HepG2 (cell line): ENCODE results near the gene RSRC2. TPM values are rescaled to one million over a fixed set of nuclear protein-coding genes. Genes with fewer than 3 reads are reported as not detected.
A peak's percentile ranks its signal among the peaks of the same experiment; 100 is the strongest.

Source experiments
- AHR ChIP-seq: IDR thresholded peaks from 2 replicates; pipeline ENCODE4 v1.6.1; 2018; ENCODE audit warnings: missing genetic modification reagents, missing compliant biosample characterization
- ELF4 ChIP-seq: sonication (generic); formaldehyde crosslinking; IDR thresholded peaks from 2 replicates; pipeline ENCODE4 v1.5.0; 2020; ENCODE audit warnings: missing genetic modification reagents, mild to moderate bottlenecking, moderate library complexity, borderline replicate concordance
- PHF21A ChIP-seq: sonication (generic); formaldehyde crosslinking; IDR thresholded peaks from 2 replicates; pipeline ENCODE4 v1.5.0; 2020; ENCODE audit warnings: mild to moderate bottlenecking, missing genetic modification reagents
- SAP130 ChIP-seq: IDR thresholded peaks from 2 replicates; pipeline ENCODE4 v1.6.1; 2016; ENCODE audit warnings: low read depth
- TBX2 ChIP-seq: sonication (generic); formaldehyde crosslinking; IDR thresholded peaks from 2 replicates; pipeline ENCODE4 v1.5.0; 2020; ENCODE audit warnings: missing genetic modification reagents, mild to moderate bottlenecking, borderline replicate concordance
- TCF12 ChIP-seq, 2 experiments: fragments of 450-650 bp in 1 of 2; sonication (generic) in 1 of 2; formaldehyde crosslinking in 1 of 2; IDR thresholded peaks; 2 replicates each; pipeline versions ENCODE4 v1.6.1 to v1.8.0; 2017 to 2022; ENCODE audit warnings: antibody characterized with exemption in 1 of 2, mild to moderate bottlenecking in 1 of 2, missing genetic modification reagents in 1 of 2, moderate library complexity in 1 of 2
- YEATS2 ChIP-seq: sonication (generic); formaldehyde crosslinking; IDR thresholded peaks from 2 replicates; pipeline ENCODE4 v1.4.0; 2020; ENCODE audit warnings: missing genetic modification reagents, borderline replicate concordance
- ZZZ3 ChIP-seq: sonication (generic); formaldehyde crosslinking; IDR thresholded peaks from 2 replicates; pipeline ENCODE4 v1.4.0; 2020; ENCODE audit warnings: missing genetic modification reagents, mild to moderate bottlenecking, borderline replicate concordance
- polyA plus RNA-seq, 8 experiments: library from polyadenylated mRNA; depleted of rRNA in 3 of 8; stranded (reverse) in 7 of 8; unstranded in 1 of 8; fragments of >200 nt; fragmentation: Illumina TruSeq in 4 of 8; extraction: Trizol in 4 of 8; gene quantifications; 2 replicates each; pipeline versions ENCODE4 v1.2.1 to v1.2.3, GENCODE V29; 2011 to 2016; ENCODE audit warnings: low read depth in 4 of 8, missing spikeins in 1 of 8, mixed read lengths in 1 of 8; ENCODE audit not compliant: insufficient read depth in 1 of 8
- total RNA-seq, 5 experiments: library from RNA; depleted of rRNA; stranded (reverse); fragments of >200 nt; fragmentation: Illumina TruSeq; extraction: Trizol; gene quantifications; 2 replicates each; pipeline ENCODE4 v1.2.3, GENCODE V29; 2016; ENCODE audit warnings: low read depth in 1 of 5
- TF ChIP-seq, protein P1 (sequence below): sonication (generic); formaldehyde crosslinking; IDR thresholded peaks from 2 replicates; pipeline ENCODE4 v1.9.0; 2021; ENCODE audit warnings: missing genetic modification reagents, mild to moderate bottlenecking, borderline replicate concordance
- TF ChIP-seq, protein P2 (sequence below), 2 experiments: sonication (generic) in 1 of 2; formaldehyde crosslinking in 1 of 2; IDR thresholded peaks; 2 replicates each; pipeline versions ENCODE4 v1.5.1 to v1.6.1; 2011 to 2020; ENCODE audit warnings: borderline replicate concordance in 1 of 2, low read depth in 1 of 2, low read length in 1 of 2, mild to moderate bottlenecking in 1 of 2, missing genetic modification reagents in 1 of 2, moderate library complexity in 1 of 2
- TF ChIP-seq, protein P3 (sequence below): sonication (generic); formaldehyde crosslinking; IDR thresholded peaks from 2 replicates; pipeline ENCODE4 v1.4.0; 2020; ENCODE audit warnings: missing genetic modification reagents
- TF ChIP-seq, protein P4 (sequence below): sonication (generic); formaldehyde crosslinking; IDR thresholded peaks from 2 replicates; pipeline ENCODE4 v1.5.1; 2020; ENCODE audit warnings: mild to moderate bottlenecking, missing genetic modification reagents, borderline replicate concordance
- TF ChIP-seq, protein P5 (sequence below): sonication (generic); formaldehyde crosslinking; IDR thresholded peaks from 2 replicates; pipeline ENCODE4 v1.5.0; 2020; ENCODE audit warnings: mild to moderate bottlenecking, missing genetic modification reagents, borderline replicate concordance
- TF ChIP-seq, protein P6 (sequence below): sonication (generic); formaldehyde crosslinking; IDR thresholded peaks from 2 replicates; pipeline ENCODE4 v1.4.0; 2020; ENCODE audit warnings: low read depth, missing genetic modification reagents

The RSRC2 gene
- total and polyA plus RNA-seq, 2 of the 13 experiments (the other 11 are each of a cell fraction or from before 2014, with no cell fraction given): 31.4 to 77.8 TPM

DNA sequence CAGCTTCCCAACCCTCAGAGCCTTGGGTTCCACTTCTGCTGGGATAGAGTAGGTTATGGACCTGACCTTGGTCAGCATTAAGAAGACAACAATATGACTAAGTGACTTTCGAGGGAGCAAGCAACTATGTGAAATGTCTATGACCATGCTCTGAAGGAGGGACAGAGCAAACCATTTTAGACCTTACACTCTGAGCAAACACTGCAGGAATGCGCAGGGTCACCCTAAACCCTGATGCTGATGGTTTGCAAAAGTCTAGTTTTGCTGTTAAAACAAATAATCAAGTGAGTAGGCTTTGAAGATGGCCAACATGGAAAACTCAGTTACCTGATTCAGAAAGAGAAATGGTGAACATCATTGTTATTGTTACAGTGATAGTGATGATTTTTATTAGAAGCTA is 34.7 kb downstream of the RSRC2 start (continued):
- TF ChIP-seq, protein P1, sequence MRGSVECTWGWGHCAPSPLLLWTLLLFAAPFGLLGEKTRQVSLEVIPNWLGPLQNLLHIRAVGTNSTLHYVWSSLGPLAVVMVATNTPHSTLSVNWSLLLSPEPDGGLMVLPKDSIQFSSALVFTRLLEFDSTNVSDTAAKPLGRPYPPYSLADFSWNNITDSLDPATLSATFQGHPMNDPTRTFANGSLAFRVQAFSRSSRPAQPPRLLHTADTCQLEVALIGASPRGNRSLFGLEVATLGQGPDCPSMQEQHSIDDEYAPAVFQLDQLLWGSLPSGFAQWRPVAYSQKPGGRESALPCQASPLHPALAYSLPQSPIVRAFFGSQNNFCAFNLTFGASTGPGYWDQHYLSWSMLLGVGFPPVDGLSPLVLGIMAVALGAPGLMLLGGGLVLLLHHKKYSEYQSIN: no peak
- TF ChIP-seq, protein P2, sequence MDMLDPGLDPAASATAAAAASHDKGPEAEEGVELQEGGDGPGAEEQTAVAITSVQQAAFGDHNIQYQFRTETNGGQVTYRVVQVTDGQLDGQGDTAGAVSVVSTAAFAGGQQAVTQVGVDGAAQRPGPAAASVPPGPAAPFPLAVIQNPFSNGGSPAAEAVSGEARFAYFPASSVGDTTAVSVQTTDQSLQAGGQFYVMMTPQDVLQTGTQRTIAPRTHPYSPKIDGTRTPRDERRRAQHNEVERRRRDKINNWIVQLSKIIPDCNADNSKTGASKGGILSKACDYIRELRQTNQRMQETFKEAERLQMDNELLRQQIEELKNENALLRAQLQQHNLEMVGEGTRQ (IDR thresholded peaks at IDR 0.05; ENCODE audit: low read depth, low read length): no peak
- TF ChIP-seq, protein P2 (CRISPR knock-in tag; IDR thresholded peaks at IDR 0.05; ENCODE audit: borderline replicate concordance): no peak
- TF ChIP-seq SAP130 (CRISPR knock-in tag): peak; percentile 66; the same call in 1 of the 2 replicates
- TF ChIP-seq, protein P3, sequence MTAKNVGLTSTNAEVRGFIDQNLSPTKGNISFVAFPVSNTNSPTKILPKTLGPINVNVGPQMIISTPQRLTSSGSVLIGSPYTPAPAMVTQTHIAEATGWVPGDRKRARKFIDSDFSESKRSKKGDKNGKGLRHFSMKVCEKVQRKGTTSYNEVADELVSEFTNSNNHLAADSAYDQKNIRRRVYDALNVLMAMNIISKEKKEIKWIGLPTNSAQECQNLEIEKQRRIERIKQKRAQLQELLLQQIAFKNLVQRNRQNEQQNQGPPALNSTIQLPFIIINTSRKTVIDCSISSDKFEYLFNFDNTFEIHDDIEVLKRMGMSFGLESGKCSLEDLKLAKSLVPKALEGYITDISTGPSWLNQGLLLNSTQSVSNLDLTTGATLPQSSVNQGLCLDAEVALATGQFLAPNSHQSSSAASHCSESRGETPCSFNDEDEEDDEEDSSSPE (CRISPR knock-in tag): no peak
- TF ChIP-seq, protein P4, sequence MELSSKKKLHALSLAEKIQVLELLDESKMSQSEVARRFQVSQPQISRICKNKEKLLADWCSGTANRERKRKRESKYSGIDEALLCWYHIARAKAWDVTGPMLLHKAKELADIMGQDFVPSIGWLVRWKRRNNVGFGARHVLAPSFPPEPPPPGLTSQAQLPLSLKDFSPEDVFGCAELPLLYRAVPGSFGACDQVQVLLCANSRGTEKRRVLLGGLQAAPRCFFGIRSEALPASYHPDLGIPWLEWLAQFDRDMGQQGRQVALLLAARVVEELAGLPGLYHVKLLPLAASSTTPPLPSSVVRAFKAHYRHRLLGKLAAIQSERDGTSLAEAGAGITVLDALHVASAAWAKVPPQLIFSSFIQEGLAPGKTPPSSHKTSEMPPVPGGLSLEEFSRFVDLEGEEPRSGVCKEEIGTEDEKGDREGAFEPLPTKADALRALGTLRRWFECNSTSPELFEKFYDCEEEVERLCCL (CRISPR knock-in tag): no peak
- TF ChIP-seq ELF4 (CRISPR knock-in tag): no peak
- TF ChIP-seq AHR (CRISPR knock-in tag): no peak
- no peak for TF ChIP-seq TBX2 (CRISPR knock-in tag)
- TF ChIP-seq, protein P5, sequence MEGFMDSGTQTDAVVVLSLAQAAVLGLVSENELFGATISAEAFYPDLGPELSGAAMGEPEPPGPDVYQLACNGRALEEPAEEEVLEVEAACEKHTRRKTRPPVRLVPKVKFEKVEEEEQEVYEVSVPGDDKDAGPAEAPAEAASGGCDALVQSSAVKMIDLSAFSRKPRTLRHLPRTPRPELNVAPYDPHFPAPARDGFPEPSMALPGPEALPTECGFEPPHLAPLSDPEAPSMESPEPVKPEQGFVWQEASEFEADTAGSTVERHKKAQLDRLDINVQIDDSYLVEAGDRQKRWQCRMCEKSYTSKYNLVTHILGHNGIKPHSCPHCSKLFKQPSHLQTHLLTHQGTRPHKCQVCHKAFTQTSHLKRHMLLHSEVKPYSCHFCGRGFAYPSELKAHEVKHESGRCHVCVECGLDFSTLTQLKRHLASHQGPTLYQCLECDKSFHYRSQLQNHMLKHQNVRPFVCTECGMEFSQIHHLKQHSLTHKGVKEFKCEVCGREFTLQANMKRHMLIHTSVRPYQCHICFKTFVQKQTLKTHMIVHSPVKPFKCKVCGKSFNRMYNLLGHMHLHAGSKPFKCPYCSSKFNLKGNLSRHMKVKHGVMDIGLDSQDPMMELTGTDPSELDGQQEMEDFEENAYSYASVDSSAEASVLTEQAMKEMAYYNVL: no peak; the same call in 1 of the 2 replicates
- no peak for TF ChIP-seq PHF21A
- TF ChIP-seq ZZZ3 (CRISPR knock-in tag): no peak
- no peak for TF ChIP-seq YEATS2
- TF ChIP-seq TCF12 (IDR thresholded peaks at IDR 0.05): no peak
- no peak for TF ChIP-seq TCF12 (CRISPR knock-in tag; IDR thresholded peaks at IDR 0.05)
- TF ChIP-seq, protein P6, sequence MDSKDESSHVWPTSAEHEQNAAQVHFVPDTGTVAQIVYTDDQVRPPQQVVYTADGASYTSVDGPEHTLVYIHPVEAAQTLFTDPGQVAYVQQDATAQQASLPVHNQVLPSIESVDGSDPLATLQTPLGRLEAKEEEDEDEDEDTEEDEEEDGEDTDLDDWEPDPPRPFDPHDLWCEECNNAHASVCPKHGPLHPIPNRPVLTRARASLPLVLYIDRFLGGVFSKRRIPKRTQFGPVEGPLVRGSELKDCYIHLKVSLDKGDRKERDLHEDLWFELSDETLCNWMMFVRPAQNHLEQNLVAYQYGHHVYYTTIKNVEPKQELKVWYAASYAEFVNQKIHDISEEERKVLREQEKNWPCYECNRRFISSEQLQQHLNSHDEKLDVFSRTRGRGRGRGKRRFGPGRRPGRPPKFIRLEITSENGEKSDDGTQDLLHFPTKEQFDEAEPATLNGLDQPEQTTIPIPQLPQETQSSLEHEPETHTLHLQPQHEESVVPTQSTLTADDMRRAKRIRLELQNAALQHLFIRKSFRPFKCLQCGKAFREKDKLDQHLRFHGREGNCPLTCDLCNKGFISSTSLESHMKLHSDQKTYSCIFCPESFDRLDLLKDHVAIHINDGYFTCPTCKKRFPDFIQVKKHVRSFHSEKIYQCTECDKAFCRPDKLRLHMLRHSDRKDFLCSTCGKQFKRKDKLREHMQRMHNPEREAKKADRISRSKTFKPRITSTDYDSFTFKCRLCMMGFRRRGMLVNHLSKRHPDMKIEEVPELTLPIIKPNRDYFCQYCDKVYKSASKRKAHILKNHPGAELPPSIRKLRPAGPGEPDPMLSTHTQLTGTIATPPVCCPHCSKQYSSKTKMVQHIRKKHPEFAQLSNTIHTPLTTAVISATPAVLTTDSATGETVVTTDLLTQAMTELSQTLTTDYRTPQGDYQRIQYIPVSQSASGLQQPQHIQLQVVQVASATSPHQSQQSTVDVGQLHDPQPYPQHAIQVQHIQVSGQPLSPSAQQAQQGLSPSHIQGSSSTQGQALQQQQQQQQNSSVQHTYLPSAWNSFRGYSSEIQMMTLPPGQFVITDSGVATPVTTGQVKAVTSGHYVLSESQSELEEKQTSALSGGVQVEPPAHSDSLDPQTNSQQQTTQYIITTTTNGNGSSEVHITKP (CRISPR knock-in tag): peak; percentile 92
